ENCODE results near the gene STK10.
"Not testable (repeated sequence)": the region's sequence is repeated elsewhere in the genome, so short reads cannot be mapped to it uniquely, and the experiment has no call there.

The STK10 gene

GRCh38 chr5:172188033-172188892 is at the start of gene STK10:
TSS of gene STK10 (minus strand) at chr5:172188224. CDS start at chr5:172188042, 182 bp downstream.
- peak; percentile 75 to 90 (median 82) for DNase-seq (ENCODE audit: low read depth in 3 of 3)

- DNase-seq (ENCODE audit: low read depth in 3 of 3), result no peak
Observed at GRCh38 chr5:172235827-172236736, 48.1 kb upstream of the STK10 start.

GRCh38 chr5:172235132-172235780 is 47.2 kb upstream of the STK10 start:
- no peak for DNase-seq (ENCODE audit: low read depth in 3 of 3)

- no peak for DNase-seq (ENCODE audit: low read depth in 3 of 3)
Observed at GRCh38 chr5:172234031-172234430, 46.0 kb upstream of the STK10 start.

GRCh38 chr5:172229904-172230303 is 41.9 kb upstream of the STK10 start:
- no peak for DNase-seq (ENCODE audit: low read depth in 3 of 3)

- no peak for DNase-seq (ENCODE audit: low read depth in 3 of 3)
Observed at GRCh38 chr5:172224996-172225395, 37.0 kb upstream of the STK10 start.

- peak; percentile 12 to 67 (median 36) for DNase-seq (ENCODE audit: low read depth in 3 of 3)
Observed at GRCh38 chr5:172223901-172224873, 36.2 kb upstream of the STK10 start.

- no peak for DNase-seq (ENCODE audit: low read depth in 3 of 3)
Observed at GRCh38 chr5:172219296-172219695, 31.3 kb upstream of the STK10 start.

- no peak for DNase-seq (ENCODE audit: low read depth in 3 of 3)
Observed at GRCh38 chr5:172216345-172216744, 28.3 kb upstream of the STK10 start.

- DNase-seq (ENCODE audit: low read depth in 3 of 3), result no peak
Observed at GRCh38 chr5:172213126-172213525, 25.1 kb upstream of the STK10 start.

GRCh38 chr5:172211676-172212075 is 23.7 kb upstream of the STK10 start:
- no peak for DNase-seq (ENCODE audit: low read depth in 3 of 3)

- no peak for DNase-seq (ENCODE audit: low read depth in 3 of 3)
Observed at GRCh38 chr5:172209714-172210113, 21.7 kb upstream of the STK10 start.

- no peak for DNase-seq (ENCODE audit: low read depth in 3 of 3)
Observed at GRCh38 chr5:172207511-172207910, 19.5 kb upstream of the STK10 start.

- not testable (repeated sequence) for DNase-seq (ENCODE audit: low read depth in 3 of 3)
Observed at GRCh38 chr5:172205984-172206383, 18.0 kb upstream of the STK10 start.

GRCh38 chr5:172200476-172200875 is 12.5 kb upstream of the STK10 start:
- no peak for DNase-seq (ENCODE audit: low read depth in 3 of 3)

- no peak for DNase-seq (ENCODE audit: low read depth in 3 of 3)
Observed at GRCh38 chr5:172199446-172199845, 11.4 kb upstream of the STK10 start.

GRCh38 chr5:172197775-172198174 is 9.8 kb upstream of the STK10 start:
- DNase-seq (ENCODE audit: low read depth in 3 of 3), result not testable (repeated sequence)

- no peak for DNase-seq (ENCODE audit: low read depth in 3 of 3)
Observed at GRCh38 chr5:172194985-172195774, 7.2 kb upstream of the STK10 start.

- no peak for DNase-seq (ENCODE audit: low read depth in 3 of 3)
Observed at GRCh38 chr5:172193872-172194271, 5.8 kb upstream of the STK10 start, which contains the start of gene EFCAB9. TSS of gene EFCAB9 (plus strand) at chr5:172194172. CDS start at chr5:172194173, 1 bp downstream.
